Right cardiac atrium (tissue), 5 donors: Measurements from ENCODE around the gene FGF13. TPM values are rescaled to one million over a fixed set of nuclear protein-coding genes. Genes with fewer than 3 reads are reported as not detected.

Source experiments
- ATAC-seq, 2 donors: fragments of 200-7000 bp; cut with Tn5 transposase; one replicate each; pipeline versions ENCODE4 v1.8.0 to v1.9.1; 2020; ENCODE audit warnings: moderate library complexity in 2 of 2, mild to moderate bottlenecking in 1 of 2
- DNase-seq, 3 donors: peaks; one replicate each; pipeline ENCODE4 v3.0.0-alpha.2; 2020
- H3K27ac ChIP-seq: one replicate; pipeline ENCODE4 v1.5.1; 2013; ENCODE audit warnings: mild to moderate bottlenecking, low read length, control low read depth, moderate library complexity
- H3K27me3 ChIP-seq: one replicate; pipeline ENCODE4 v1.6.1; 2013; ENCODE audit not compliant: control insufficient read depth, insufficient read depth
- H3K4me1 ChIP-seq: one replicate; pipeline ENCODE4 v1.6.1; 2013; ENCODE audit warnings: low read length; ENCODE audit not compliant: control insufficient read depth, insufficient read depth
- H3K4me3 ChIP-seq: one replicate; pipeline ENCODE4 v1.5.1; 2013; ENCODE audit warnings: low read length, control low read depth
- H3K9me3 ChIP-seq: one replicate; pipeline ENCODE4 v1.6.1; 2013; ENCODE audit warnings: low read length; ENCODE audit not compliant: control insufficient read depth
- WGBS: extraction: QIAGEN DNeasy Blood & Tissue Kit; methylation state at CpG from one replicate; pipeline ENCODE4 v1.1.7; 2013; 5-methylcytosine and 5-hydroxymethylcytosine counted together
- intact Hi-C, 4 donors: fragments of 100-400 bp; cut with DNase I; formaldehyde crosslinking; loops; one replicate each; pipeline versions ENCODE4 v1.11.0 to v1.14.0; 2022 to 2023
- long read RNA-seq, 4 donors: library from polyadenylated mRNA; unstranded; transcript quantifications; one replicate each; pipeline ENCODE4 v2.0.0, GENCODE V29; 2020 to 2021
- polyA plus RNA-seq: library from polyadenylated mRNA; stranded (reverse); fragments of 200-250 nt; gene quantifications from one replicate; pipeline ENCODE4 v1.2.3, GENCODE V29; 2013
- total RNA-seq, 4 donors: library from RNA; stranded (reverse); fragmentation: NEBNext Ultra II Directional; extraction: Animal tissue kit (Norgen Biotek cat#: 25700); gene quantifications; one replicate each; pipeline ENCODE4 v1.2.1, GENCODE V29; 2021
- donor health status: healthy with polysubstance abuse.
- donor health status: DM: no; HTN: yes; CAD: no.
- donor health status: DM: no; HTN: no; CAD: no.
- donor health status: DM: no; HTN: yes; CAD: no; lungs with severe emphysema.
- donor health status: DM: yes; HTN: yes; CAD: no.

Gene FGF13
- total RNA-seq (1 to 10 TPM; 1.6 to 3.9 (median 2.7) TPM), polyA plus RNA-seq (5.8 TPM)
- long read RNA-seq, donor 1, full-length matches to known transcripts, result 22 of 22 reads
- long read RNA-seq, donor 1, partial matches to known transcripts, result 0 of 22 reads
- long read RNA-seq, donor 1, other reads (novel, unspliced or antisense), result 0 of 22 reads
- long read RNA-seq, donor 2, full-length matches to known transcripts, result 3 of 4 reads
- long read RNA-seq, donor 2, partial matches to known transcripts, result 0 of 4 reads
- long read RNA-seq, donor 2, other reads (novel, unspliced or antisense), result 1 of 4 reads
- long read RNA-seq, donor 3, full-length matches to known transcripts, result 26 of 29 reads
- long read RNA-seq, donor 3, partial matches to known transcripts, result 1 of 29 reads
- long read RNA-seq, donor 3, other reads (novel, unspliced or antisense), result 2 of 29 reads
- long read RNA-seq, donor 4, full-length matches to known transcripts, result 8 of 10 reads
- long read RNA-seq, donor 4, partial matches to known transcripts, result 0 of 10 reads
- long read RNA-seq, donor 4, other reads (novel, unspliced or antisense), result 2 of 10 reads

- DNase-seq, result peak; percentile 19 to 49 (median 37)
- 1% methylated on average over 59 of the region's 65 CpGs for WGBS
- Histone ChIP-seq H3K27me3 (no peaks in the 10 kb centered on the region), H3K27ac (peak within 1 kb of the TSS; percentile 17), H3K4me1 (peaks cover 1% of the 10 kb centered on the region), H3K4me3 (peak within 1 kb of the TSS; percentile 51), H3K9me3 (no peaks in the 10 kb centered on the region)
- ATAC-seq, result peak; percentile 62 to 68
- intact Hi-C loops, result no loop called here
These were observed at the start of gene FGF13 for GRCh38 chrX:138711399-138712347. TSS of gene FGF13 (minus strand) at chrX:138711717. CDS start at chrX:138711003, 714 bp downstream.

GRCh38 chrX:138759217-138759943 lies 47.9 kb upstream of the FGF13 start:
- no peak for ATAC-seq
- Histone ChIP-seq H3K4me1 (no peaks in the 10 kb centered on the region), H3K27me3 (no peaks in the 10 kb centered on the region), H3K9me3 (no peaks in the 10 kb centered on the region), H3K27ac (no peak overlapping the region), H3K4me3 (no peak overlapping the region)
- intact Hi-C loops, result no loop called here
- DNase-seq, result no peak
- WGBS, result 64% methylated on average over 5 of the region's 5 CpGs

- no peak overlapping the region for H3K4me3 ChIP-seq
- 2% methylated on average over 2 of the region's 2 CpGs for WGBS
- H3K27ac ChIP-seq, result no peak overlapping the region
- H3K4me1 ChIP-seq, result no peaks in the 10 kb centered on the region
- intact Hi-C loops, result no loop called here
- H3K9me3 ChIP-seq, result no peaks in the 10 kb centered on the region
- H3K27me3 ChIP-seq, result no peaks in the 10 kb centered on the region
- peak; percentile 40 to 67 (median 65) for DNase-seq
- ATAC-seq, result peak; percentile 64 to 81
These were observed 44.7 kb upstream of the FGF13 start for GRCh38 chrX:138756234-138756633.

GRCh38 chrX:138754861-138755260 lies 43.3 kb upstream of the FGF13 start:
- DNase-seq (no peak), ATAC-seq (no peak)
- intact Hi-C loops, result no loop called here
- Histone ChIP-seq H3K27me3 (no peaks in the 10 kb centered on the region), H3K4me3 (no peak overlapping the region), H3K4me1 (no peaks in the 10 kb centered on the region), H3K27ac (no peak overlapping the region), H3K9me3 (no peaks in the 10 kb centered on the region)
- 77% methylated on average over 2 of the region's 2 CpGs for WGBS

GRCh38 chrX:138748480-138748879 lies 37.0 kb upstream of the FGF13 start:
- H3K4me3 ChIP-seq, result no peak overlapping the region
- intact Hi-C loops, result loop anchor here (5.0 to 10.0 kb wide), 5 partner anchors 554 to 624 kb away; no protein-coding TSS in a partner anchor
- ATAC-seq (no peak), DNase-seq (no peak)
- no peak overlapping the region for H3K27ac ChIP-seq
- WGBS, result 32% methylated on average over 3 of the region's 3 CpGs
- H3K27me3 ChIP-seq, result no peaks in the 10 kb centered on the region
- no peaks in the 10 kb centered on the region for H3K4me1 ChIP-seq
- H3K9me3 ChIP-seq, result no peaks in the 10 kb centered on the region

GRCh38 chrX:138745196-138745595 lies 33.7 kb upstream of the FGF13 start:
- DNase-seq (no peak), ATAC-seq (peak in 1 of 2 donors; percentile 32)
- 2% methylated on average over 7 of the region's 7 CpGs for WGBS
- H3K9me3 ChIP-seq, result no peaks in the 10 kb centered on the region
- H3K27me3 ChIP-seq, result no peaks in the 10 kb centered on the region
- no peaks in the 10 kb centered on the region for H3K4me1 ChIP-seq
- H3K4me3 ChIP-seq, result no peak overlapping the region
- no peak overlapping the region for H3K27ac ChIP-seq
- intact Hi-C loops, result loop anchor here (5.0 to 10.0 kb wide), 5 partner anchors 550 to 620 kb away; no protein-coding TSS in a partner anchor

GRCh38 chrX:138742217-138742616 lies 30.7 kb upstream of the FGF13 start:
- no peaks in the 10 kb centered on the region for H3K9me3 ChIP-seq
- no peaks in the 10 kb centered on the region for H3K4me1 ChIP-seq
- no peaks in the 10 kb centered on the region for H3K27me3 ChIP-seq
- no peak overlapping the region for H3K27ac ChIP-seq
- 92% methylated on average over 5 of the region's 5 CpGs for WGBS
- intact Hi-C loops, result loop anchor here in 3 of 4 donors (10.0 kb wide), 3 partner anchors 547 to 617 kb away; no protein-coding TSS in a partner anchor
- no peak overlapping the region for H3K4me3 ChIP-seq
- ATAC-seq, result no peak
- DNase-seq, result no peak

GRCh38 chrX:138740341-138740740 lies 28.8 kb upstream of the FGF13 start:
- intact Hi-C loops, result loop anchor here in 3 of 4 donors (10.0 kb wide), 3 partner anchors 546 to 616 kb away; no protein-coding TSS in a partner anchor
- WGBS, result 86% methylated on average over 2 of the region's 2 CpGs
- no peak overlapping the region for H3K27ac ChIP-seq
- H3K4me3 ChIP-seq, result no peak overlapping the region
- no peaks in the 10 kb centered on the region for H3K4me1 ChIP-seq
- DNase-seq (no peak), ATAC-seq (no peak)
- no peaks in the 10 kb centered on the region for H3K9me3 ChIP-seq
- H3K27me3 ChIP-seq, result no peaks in the 10 kb centered on the region

GRCh38 chrX:138723301-138723700 lies 11.8 kb upstream of the FGF13 start:
- WGBS, result 84% methylated on average over 5 of the region's 5 CpGs
- intact Hi-C loops, result no loop called here

GRCh38 chrX:138719396-138719795 lies 7.9 kb upstream of the FGF13 start:
- no peak overlapping the region for H3K4me3 ChIP-seq
- DNase-seq (no peak), ATAC-seq (no peak)
- 42% methylated on average over 3 of the region's 3 CpGs for WGBS
- H3K27me3 ChIP-seq, result no peaks in the 10 kb centered on the region
- no peaks in the 10 kb centered on the region for H3K9me3 ChIP-seq
- intact Hi-C loops, result no loop called here
- no peaks in the 10 kb centered on the region for H3K4me1 ChIP-seq
- no peak overlapping the region for H3K27ac ChIP-seq

More at GRCh38 chrX:138723301-138723700, 11.8 kb upstream of the FGF13 start:
- Histone ChIP-seq H3K4me1 (no peaks in the 10 kb centered on the region), H3K27me3 (no peaks in the 10 kb centered on the region), H3K27ac (no peak overlapping the region), H3K4me3 (no peak overlapping the region), H3K9me3 (no peaks in the 10 kb centered on the region)
- no peak for ATAC-seq
- no peak for DNase-seq
